Ishikawa (cell line): ENCODE results near the gene FREM3.

Experiments
- CEBPB ChIP-seq: IDR thresholded peaks from 2 replicates; pipeline ENCODE4 v1.6.1; 2012
- MAX ChIP-seq: IDR thresholded peaks from 2 replicates; pipeline ENCODE4 v1.6.1; 2012
- RAD21 ChIP-seq: IDR thresholded peaks from 2 replicates; pipeline ENCODE4 v1.6.1; 2012; ENCODE audit warnings: low read depth
- TAF1 ChIP-seq: IDR thresholded peaks from 2 replicates; pipeline ENCODE4 v1.6.1; 2012; ENCODE audit warnings: low read depth, mild to moderate bottlenecking

The FREM3 gene

GRCh38 chr4:143531380-143531779 is 169.1 kb downstream of the FREM3 start:
- TF ChIP-seq MAX, result no peak
- no peak for TF ChIP-seq CEBPB
- peak; percentile 37; the same call in 1 of the 2 replicates for TF ChIP-seq RAD21
- TF ChIP-seq TAF1, result no peak
